Spleen (tissue), 7 donors: Measurements from ENCODE around the gene RAB27A.

Experiments used
- CTCF ChIP-seq, 11 experiments: fragments of 200-600 bp in 7 of 11; fragments of 450-650 bp in 4 of 11; sonication (generic) in 4 of 11; IDR thresholded peaks in 8 of 11; conservative IDR thresholded peaks in 3 of 11; 1 replicate in 7 of 11; 2 replicates in 4 of 11; pipeline versions ENCODE4 v1.4.0 to v1.8.0; 2016 to 2021; ENCODE audit warnings: antibody characterized with exemption in 11 of 11, inconsistent platforms in 4 of 11, mild to moderate bottlenecking in 1 of 11
- POLR2A ChIP-seq, 3 donors: fragments of 450-650 bp; IDR thresholded peaks; one replicate each; pipeline ENCODE4 v1.5.1; 2017; ENCODE audit warnings: antibody characterized with exemption in 3 of 3, mild to moderate bottlenecking in 1 of 3
- donor health status: DM: no; HTN: no; CAD: no; lungs with moderate emphysema.
- donor health status: DM: no; HTN: no; CAD: no.
- donor health status: DM: no; HTN: no; CAD: no.

- TF ChIP-seq POLR2A (IDR thresholded peaks at IDR 0.05), result no peak
- TF ChIP-seq CTCF (IDR thresholded peaks at IDR 0.05 in 8 of 11, conservative IDR thresholded peaks at IDR 0.05 in 3 of 11), result no peak
Observed at GRCh38 chr15:55320963-55321362, 31.4 kb upstream of the RAB27A start.
